Spinal cord (tissue), 10 donors: ENCODE data around the gene GMPR. TPM values are rescaled to one million over a fixed set of nuclear protein-coding genes. Genes with fewer than 3 reads are reported as not detected.

Experiments used
- DNase-seq, 6 donors: peaks; one replicate each; pipeline versions ENCODE4 v3.0.0 to v3.0.0-alpha.2; 2013 to 2015; ENCODE audit warnings: low spot score in 6 of 6, low read depth in 4 of 6
- H3K27ac ChIP-seq: one replicate; pipeline ENCODE4 v1.5.1; 2013; ENCODE audit warnings: low read depth, low read length, control low read depth
- H3K27me3 ChIP-seq: one replicate; pipeline ENCODE4 v1.6.1; 2013; ENCODE audit warnings: low read length; ENCODE audit not compliant: control insufficient read depth, insufficient read depth
- H3K36me3 ChIP-seq: one replicate; pipeline ENCODE4 v1.6.1; 2013; ENCODE audit warnings: low read length; ENCODE audit not compliant: control insufficient read depth, insufficient read depth
- H3K4me1 ChIP-seq: one replicate; pipeline ENCODE4 v1.6.1; 2013; ENCODE audit warnings: low read length; ENCODE audit not compliant: control insufficient read depth, insufficient read depth
- H3K4me3 ChIP-seq: one replicate; pipeline ENCODE4 v1.5.1; 2013; ENCODE audit warnings: low read depth, low read length, control low read depth
- H3K9me3 ChIP-seq: one replicate; pipeline ENCODE4 v1.6.1; 2013; ENCODE audit warnings: low read length; ENCODE audit not compliant: control insufficient read depth, insufficient read depth
- WGBS: methylation state at CpG from one replicate; pipeline ENCODE4 v1.1.5; 2013; ENCODE audit warnings: missing lambda C conversion rate; ENCODE audit not compliant: insufficient coverage; 5-methylcytosine and 5-hydroxymethylcytosine counted together
- polyA plus RNA-seq, 2 donors: library from polyadenylated mRNA; unstranded; fragments of 120-200 nt; gene quantifications; one replicate each; pipeline ENCODE4 v1.2.1, GENCODE V29; 2013; ENCODE audit not compliant: insufficient read length in 2 of 2
- total RNA-seq, 2 donors: library from RNA; depleted of rRNA in 1 of 2; stranded (reverse); fragments of 120-200 nt in 1 of 2; fragments of >200 nt in 1 of 2; gene quantifications; one replicate each; pipeline versions ENCODE4 v1.2.3 to v1.2.4, GENCODE V29; 2013 to 2014
- donor health status: healthy.

The GMPR gene
- total and polyA plus RNA-seq, 4 donors: 16.7 to 39.4 (median 35.5) TPM

GRCh38 chr6:16204653-16205376 lies 33.6 kb upstream of the GMPR start:
- Histone ChIP-seq H3K36me3 (no peaks in the 10 kb centered on the region), H3K27me3 (peaks cover 15% of the 10 kb centered on the region), H3K4me1 (peaks cover 21% of the 10 kb centered on the region), H3K9me3 (no peaks in the 10 kb centered on the region), H3K27ac (no peak overlapping the region), H3K4me3 (no peak overlapping the region)
- no peak for DNase-seq
- 69% methylated on average over 3 of the region's 5 CpGs for WGBS

GRCh38 chr6:16205377-16206144 lies 32.8 kb upstream of the GMPR start:
- peaks cover 15% of the 10 kb centered on the region for H3K27me3 ChIP-seq
- DNase-seq: peak in 4 of 6 donors; percentile 36 to 76 (median 57)
- no peaks in the 10 kb centered on the region for H3K9me3 ChIP-seq
- H3K4me1 ChIP-seq: peaks cover 13% of the 10 kb centered on the region
- 18% methylated on average over 3 of the region's 4 CpGs for WGBS
- H3K27ac ChIP-seq: no peak overlapping the region
- no peak overlapping the region for H3K4me3 ChIP-seq
- H3K36me3 ChIP-seq: no peaks in the 10 kb centered on the region

- peak in 4 of 6 donors; percentile 65 to 93 (median 80) for DNase-seq
- Histone ChIP-seq H3K9me3 (no peaks in the 10 kb centered on the region), H3K4me3 (no peak overlapping the region), H3K27me3 (peaks cover 15% of the 10 kb centered on the region), H3K4me1 (peaks cover 8% of the 10 kb centered on the region), H3K36me3 (no peaks in the 10 kb centered on the region), H3K27ac (no peak overlapping the region)
- WGBS: 0% methylated on average over 3 of the region's 6 CpGs
These were observed 31.8 kb upstream of the GMPR start for GRCh38 chr6:16206595-16207037.

- Histone ChIP-seq H3K27ac (no peak overlapping the region), H3K36me3 (no peaks in the 10 kb centered on the region), H3K4me1 (peaks cover 8% of the 10 kb centered on the region), H3K4me3 (no peak overlapping the region), H3K27me3 (peaks cover 15% of the 10 kb centered on the region), H3K9me3 (no peaks in the 10 kb centered on the region)
- no CpG with 5 or more reads among the region's 2 CpGs for WGBS
- DNase-seq: no peak
These were observed 29.4 kb upstream of the GMPR start for GRCh38 chr6:16208989-16209388.

- no peak for DNase-seq
- peaks cover 8% of the 10 kb centered on the region for H3K4me1 ChIP-seq
- H3K27me3 ChIP-seq: peaks cover 17% of the 10 kb centered on the region
- H3K27ac ChIP-seq: no peak overlapping the region
- H3K9me3 ChIP-seq: no peaks in the 10 kb centered on the region
- WGBS: 44% methylated on average over 1 of the region's 4 CpGs
- H3K36me3 ChIP-seq: no peaks in the 10 kb centered on the region
- no peak overlapping the region for H3K4me3 ChIP-seq
These were observed 28.8 kb upstream of the GMPR start for GRCh38 chr6:16209539-16209938.

- no peaks in the 10 kb centered on the region for H3K9me3 ChIP-seq
- WGBS: 96% methylated on average over 4 of the region's 4 CpGs
- no peak overlapping the region for H3K27ac ChIP-seq
- H3K4me3 ChIP-seq: no peak overlapping the region
- H3K4me1 ChIP-seq: peaks cover 14% of the 10 kb centered on the region
- peaks cover 23% of the 10 kb centered on the region for H3K27me3 ChIP-seq
- H3K36me3 ChIP-seq: no peaks in the 10 kb centered on the region
- no peak for DNase-seq
These were observed 26.1 kb upstream of the GMPR start for GRCh38 chr6:16212276-16212675.

- DNase-seq: peak in 3 of 6 donors; percentile 31 to 89 (median 81)
- peak overlapping the region; percentile 12 for H3K4me3 ChIP-seq
- H3K36me3 ChIP-seq: no peaks in the 10 kb centered on the region
- H3K4me1 ChIP-seq: peaks cover 14% of the 10 kb centered on the region
- H3K27me3 ChIP-seq: peaks cover 8% of the 10 kb centered on the region
- 20% methylated on average over 39 of the region's 43 CpGs for WGBS
- no peak overlapping the region for H3K27ac ChIP-seq
- H3K9me3 ChIP-seq: no peaks in the 10 kb centered on the region
These were observed 21.8 kb upstream of the GMPR start for GRCh38 chr6:16216501-16217155.

- no peak overlapping the region for H3K4me3 ChIP-seq
- H3K27me3 ChIP-seq: peaks cover 8% of the 10 kb centered on the region
- DNase-seq: no peak
- peaks cover 14% of the 10 kb centered on the region for H3K4me1 ChIP-seq
- H3K27ac ChIP-seq: no peak overlapping the region
- H3K36me3 ChIP-seq: no peaks in the 10 kb centered on the region
- no peaks in the 10 kb centered on the region for H3K9me3 ChIP-seq
- 88% methylated on average over 16 of the region's 17 CpGs for WGBS
These were observed 21.1 kb upstream of the GMPR start for GRCh38 chr6:16217156-16217721.

GRCh38 chr6:16222826-16223225 lies 15.6 kb upstream of the GMPR start:
- no peak for DNase-seq
- no peaks in the 10 kb centered on the region for H3K9me3 ChIP-seq
- H3K27ac ChIP-seq: no peak overlapping the region
- H3K4me1 ChIP-seq: peaks cover 5% of the 10 kb centered on the region
- no peaks in the 10 kb centered on the region for H3K36me3 ChIP-seq
- no peak overlapping the region for H3K4me3 ChIP-seq
- WGBS: 79% methylated on average over 2 of the region's 3 CpGs
- H3K27me3 ChIP-seq: no peaks in the 10 kb centered on the region
